ENCODE data around the gene TMOD2.

DNA sequence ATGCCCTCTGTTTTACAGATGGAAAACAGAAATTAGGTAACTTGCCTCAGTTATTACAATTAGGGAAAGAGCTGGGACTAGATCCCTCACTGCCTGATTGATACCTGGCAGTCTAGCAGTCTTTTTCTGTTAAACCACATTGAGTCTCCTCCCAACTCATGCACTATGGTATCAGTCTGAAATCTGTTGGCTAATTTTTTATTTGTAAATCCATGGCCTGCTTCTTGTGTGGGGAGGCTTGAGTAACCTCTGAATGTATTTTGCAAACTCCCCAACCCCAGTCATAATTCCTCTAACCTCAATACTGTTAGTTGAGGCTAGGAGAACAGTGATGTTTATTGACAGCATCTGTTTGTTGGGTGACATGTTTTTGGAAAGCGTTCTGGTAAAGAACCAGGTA is 113.9 kb downstream of the TMOD2 start:
- TF ChIP-seq, protein P1, sequence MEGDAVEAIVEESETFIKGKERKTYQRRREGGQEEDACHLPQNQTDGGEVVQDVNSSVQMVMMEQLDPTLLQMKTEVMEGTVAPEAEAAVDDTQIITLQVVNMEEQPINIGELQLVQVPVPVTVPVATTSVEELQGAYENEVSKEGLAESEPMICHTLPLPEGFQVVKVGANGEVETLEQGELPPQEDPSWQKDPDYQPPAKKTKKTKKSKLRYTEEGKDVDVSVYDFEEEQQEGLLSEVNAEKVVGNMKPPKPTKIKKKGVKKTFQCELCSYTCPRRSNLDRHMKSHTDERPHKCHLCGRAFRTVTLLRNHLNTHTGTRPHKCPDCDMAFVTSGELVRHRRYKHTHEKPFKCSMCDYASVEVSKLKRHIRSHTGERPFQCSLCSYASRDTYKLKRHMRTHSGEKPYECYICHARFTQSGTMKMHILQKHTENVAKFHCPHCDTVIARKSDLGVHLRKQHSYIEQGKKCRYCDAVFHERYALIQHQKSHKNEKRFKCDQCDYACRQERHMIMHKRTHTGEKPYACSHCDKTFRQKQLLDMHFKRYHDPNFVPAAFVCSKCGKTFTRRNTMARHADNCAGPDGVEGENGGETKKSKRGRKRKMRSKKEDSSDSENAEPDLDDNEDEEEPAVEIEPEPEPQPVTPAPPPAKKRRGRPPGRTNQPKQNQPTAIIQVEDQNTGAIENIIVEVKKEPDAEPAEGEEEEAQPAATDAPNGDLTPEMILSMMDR (IDR thresholded peaks at IDR 0.05): no peak
- no peak for TF ChIP-seq POLR2A (IDR thresholded peaks at IDR 0.05)
